ENCODE data around the gene PFDN2. TPM values are rescaled to one million over a fixed set of nuclear protein-coding genes. Genes with fewer than 3 reads are reported as not detected.
A peak's percentile ranks its signal among the peaks of the same experiment; 100 is the strongest.

Gene PFDN2, protein sequence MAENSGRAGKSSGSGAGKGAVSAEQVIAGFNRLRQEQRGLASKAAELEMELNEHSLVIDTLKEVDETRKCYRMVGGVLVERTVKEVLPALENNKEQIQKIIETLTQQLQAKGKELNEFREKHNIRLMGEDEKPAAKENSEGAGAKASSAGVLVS
- total RNA-seq (2021; ENCODE audit: unreplicated experiment) (98.6 TPM), Bru-seq, nascent RNA (percentile 89 among the genes with signal in this experiment), BruChase-seq, experiment 1, labeled RNA remaining after a 2-hour chase (percentile 86 among the genes with signal in this experiment), BruChase-seq, experiment 2, labeled RNA remaining after a 6-hour chase (percentile 90 among the genes with signal in this experiment)
- polyA plus RNA-seq (2012; ENCODE audit: insufficient read length), result 161 TPM
- long read RNA-seq, transcript PFDN2-201 (4 exons, 677 nt), result major isoform, 72 of 87 reads
- long read RNA-seq, partial matches to known transcripts, result 9 of 87 reads
- long read RNA-seq, other reads (novel, unspliced or antisense), result 4 of 87 reads

DNA sequence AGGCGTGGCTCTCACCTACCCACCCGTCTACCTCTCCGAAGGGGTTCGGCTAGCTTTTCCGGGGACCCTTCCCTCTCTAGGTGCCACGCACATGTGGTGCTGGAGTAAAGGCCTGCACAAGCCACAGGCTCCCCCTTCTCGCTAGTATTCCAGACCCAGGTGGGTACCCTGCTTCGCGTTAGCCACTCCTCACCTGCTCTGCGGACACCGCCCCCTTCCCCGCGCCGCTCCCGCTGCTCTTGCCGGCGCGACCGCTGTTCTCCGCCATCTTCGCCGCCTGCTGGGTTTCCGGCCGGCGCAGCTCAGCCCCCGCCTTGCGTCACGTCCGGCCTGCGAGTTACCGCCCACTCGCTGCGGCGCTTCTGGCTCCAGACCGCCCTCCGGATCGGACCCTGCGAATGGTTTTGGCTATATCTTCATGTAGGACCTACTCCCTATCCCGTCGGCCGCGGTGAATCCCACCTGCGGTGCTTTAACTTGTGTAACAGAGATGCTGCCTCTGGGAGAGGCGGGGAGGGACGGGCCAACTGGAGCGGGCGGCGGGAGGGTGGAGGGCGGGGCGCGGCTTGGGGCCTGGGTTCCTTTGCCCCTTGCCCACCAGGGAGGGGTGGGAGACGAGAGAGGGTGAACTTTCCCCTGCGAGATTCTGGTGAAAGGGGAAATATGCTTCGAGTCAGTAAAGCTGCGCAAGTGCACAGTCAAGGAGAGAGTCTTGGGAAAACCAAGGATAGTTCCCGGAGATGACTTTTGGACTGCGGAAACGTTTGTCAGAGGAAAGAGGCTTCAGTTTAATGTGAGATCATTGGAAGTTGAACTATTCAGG lies at the start of gene PFDN2, which contains the start of gene NIT1:
Gene PFDN2 (minus strand): TSS at position 279 of the 823 bp plus-strand sequence. CDS start 11 bp downstream, at position 268.
Gene NIT1 (plus strand): TSS at position 347 of the 823 bp plus-strand sequence. CDS start 72 bp downstream, at position 419.
- peak within 1 kb of the TSS; percentile 100 for H3K4me3 ChIP-seq (ENCODE audit: low read depth in 2 of 2, low read length in 2 of 2)
- peak; percentile 92 for ATAC-seq
- no peaks in the 10 kb centered on the region for H3K9me3 ChIP-seq (ENCODE audit: control insufficient read depth, insufficient read depth, low read depth, low read length)
- DNase-seq (ENCODE audit: low read depth, low spot score), result no peak
- H3K36me3 ChIP-seq (ENCODE audit: control insufficient read depth, insufficient read depth, low read length), result peaks cover 19% of the 10 kb centered on the region
- CTCF ChIA-PET, result no interaction called here
- no peaks in the 10 kb centered on the region for H3K27me3 ChIP-seq (ENCODE audit: control insufficient read depth, insufficient read depth, low read length)
- peaks cover 36% of the 10 kb centered on the region for H3K4me1 ChIP-seq (ENCODE audit: control insufficient read depth, insufficient read depth, low read length)
- in situ Hi-C loops (cut with HindIII; ENCODE audit: low pct_unique_long_range_greater_than_20kb, low sequenced_read_pairs), result no loop called here
- intact Hi-C loops (cut with micrococcal nuclease; ENCODE audit: unreplicated experiment), result no loop called here
- BruUV-seq (replicated peaks), result no TSS peak
- POLR2A ChIA-PET, result interaction anchor here (0.7 to 1.5 kb wide), 4 partner anchors 15 to 36 kb away, joined by 4 to 11 read pairs (median 8); partner anchors contain the start of genes DEDD and UFC1
- peak; percentile 81; the same call in 1 of the 2 replicates for TF ChIP-seq SIN3A (IDR thresholded peaks at IDR 0.05; ENCODE audit: borderline replicate concordance, insufficient read depth, low read depth, low read length)
- TF ChIP-seq, protein P1, sequence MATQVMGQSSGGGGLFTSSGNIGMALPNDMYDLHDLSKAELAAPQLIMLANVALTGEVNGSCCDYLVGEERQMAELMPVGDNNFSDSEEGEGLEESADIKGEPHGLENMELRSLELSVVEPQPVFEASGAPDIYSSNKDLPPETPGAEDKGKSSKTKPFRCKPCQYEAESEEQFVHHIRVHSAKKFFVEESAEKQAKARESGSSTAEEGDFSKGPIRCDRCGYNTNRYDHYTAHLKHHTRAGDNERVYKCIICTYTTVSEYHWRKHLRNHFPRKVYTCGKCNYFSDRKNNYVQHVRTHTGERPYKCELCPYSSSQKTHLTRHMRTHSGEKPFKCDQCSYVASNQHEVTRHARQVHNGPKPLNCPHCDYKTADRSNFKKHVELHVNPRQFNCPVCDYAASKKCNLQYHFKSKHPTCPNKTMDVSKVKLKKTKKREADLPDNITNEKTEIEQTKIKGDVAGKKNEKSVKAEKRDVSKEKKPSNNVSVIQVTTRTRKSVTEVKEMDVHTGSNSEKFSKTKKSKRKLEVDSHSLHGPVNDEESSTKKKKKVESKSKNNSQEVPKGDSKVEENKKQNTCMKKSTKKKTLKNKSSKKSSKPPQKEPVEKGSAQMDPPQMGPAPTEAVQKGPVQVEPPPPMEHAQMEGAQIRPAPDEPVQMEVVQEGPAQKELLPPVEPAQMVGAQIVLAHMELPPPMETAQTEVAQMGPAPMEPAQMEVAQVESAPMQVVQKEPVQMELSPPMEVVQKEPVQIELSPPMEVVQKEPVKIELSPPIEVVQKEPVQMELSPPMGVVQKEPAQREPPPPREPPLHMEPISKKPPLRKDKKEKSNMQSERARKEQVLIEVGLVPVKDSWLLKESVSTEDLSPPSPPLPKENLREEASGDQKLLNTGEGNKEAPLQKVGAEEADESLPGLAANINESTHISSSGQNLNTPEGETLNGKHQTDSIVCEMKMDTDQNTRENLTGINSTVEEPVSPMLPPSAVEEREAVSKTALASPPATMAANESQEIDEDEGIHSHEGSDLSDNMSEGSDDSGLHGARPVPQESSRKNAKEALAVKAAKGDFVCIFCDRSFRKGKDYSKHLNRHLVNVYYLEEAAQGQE (IDR thresholded peaks at IDR 0.05; ENCODE audit: insufficient read depth in 1 of 2, low read depth in 2 of 2, low read length in 1 of 2), result peak in 1 of 2 experiments; percentile 45; a peak in 1 of 4 replicates
- no peak for TF ChIP-seq TCF7L2 (IDR thresholded peaks at IDR 0.05; ENCODE audit: low read depth, low read length)
- TF ChIP-seq, protein P2, sequence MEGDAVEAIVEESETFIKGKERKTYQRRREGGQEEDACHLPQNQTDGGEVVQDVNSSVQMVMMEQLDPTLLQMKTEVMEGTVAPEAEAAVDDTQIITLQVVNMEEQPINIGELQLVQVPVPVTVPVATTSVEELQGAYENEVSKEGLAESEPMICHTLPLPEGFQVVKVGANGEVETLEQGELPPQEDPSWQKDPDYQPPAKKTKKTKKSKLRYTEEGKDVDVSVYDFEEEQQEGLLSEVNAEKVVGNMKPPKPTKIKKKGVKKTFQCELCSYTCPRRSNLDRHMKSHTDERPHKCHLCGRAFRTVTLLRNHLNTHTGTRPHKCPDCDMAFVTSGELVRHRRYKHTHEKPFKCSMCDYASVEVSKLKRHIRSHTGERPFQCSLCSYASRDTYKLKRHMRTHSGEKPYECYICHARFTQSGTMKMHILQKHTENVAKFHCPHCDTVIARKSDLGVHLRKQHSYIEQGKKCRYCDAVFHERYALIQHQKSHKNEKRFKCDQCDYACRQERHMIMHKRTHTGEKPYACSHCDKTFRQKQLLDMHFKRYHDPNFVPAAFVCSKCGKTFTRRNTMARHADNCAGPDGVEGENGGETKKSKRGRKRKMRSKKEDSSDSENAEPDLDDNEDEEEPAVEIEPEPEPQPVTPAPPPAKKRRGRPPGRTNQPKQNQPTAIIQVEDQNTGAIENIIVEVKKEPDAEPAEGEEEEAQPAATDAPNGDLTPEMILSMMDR (IDR thresholded peaks at IDR 0.05), result no peak
- peak; percentile 82 for TF ChIP-seq POLR2AphosphoS5 (IDR thresholded peaks at IDR 0.05; ENCODE audit: low read depth, low read length)
- H3K27ac ChIP-seq (ENCODE audit: low read length), result peak within 1 kb of the TSS; percentile 98

DNA sequence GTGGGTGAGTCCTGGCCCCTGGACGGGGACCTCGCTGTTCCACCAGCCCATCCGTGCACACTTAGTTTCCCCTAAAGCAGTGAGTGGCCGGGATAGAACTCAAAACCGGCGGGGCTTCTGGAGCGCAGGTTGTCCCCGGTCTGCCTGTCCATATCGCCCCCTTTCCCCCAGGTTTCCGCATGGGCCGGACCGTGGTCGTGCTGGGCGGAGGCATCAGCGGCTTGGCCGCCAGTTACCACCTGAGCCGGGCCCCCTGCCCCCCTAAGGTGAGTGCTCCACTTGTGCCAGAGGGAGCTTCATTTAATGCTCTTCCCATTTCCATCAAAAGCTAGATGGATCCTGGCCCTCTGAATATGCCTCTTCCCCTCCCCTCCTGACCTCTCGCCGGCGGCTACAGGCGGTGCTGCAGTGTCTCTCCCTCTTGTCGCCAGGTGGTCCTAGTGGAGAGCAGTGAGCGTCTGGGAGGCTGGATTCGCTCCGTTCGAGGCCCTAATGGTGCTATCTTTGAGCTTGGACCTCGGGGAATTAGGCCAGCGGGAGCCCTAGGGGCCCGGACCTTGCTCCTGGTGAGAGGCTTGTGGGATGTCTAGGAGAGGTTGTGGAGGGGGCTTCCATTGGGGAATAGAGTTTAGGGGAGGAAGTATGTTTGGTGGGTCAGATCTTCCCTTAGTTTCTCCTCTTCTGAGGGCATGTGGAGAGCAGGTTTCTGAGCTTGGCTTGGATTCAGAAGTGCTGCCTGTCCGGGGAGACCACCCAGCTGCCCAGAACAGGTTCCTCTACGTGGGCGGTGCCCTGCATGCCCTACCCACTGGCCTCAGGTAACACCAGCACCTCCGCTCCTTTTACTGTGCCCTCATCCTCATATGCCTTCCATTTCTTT lies 49.1 kb upstream of the PFDN2 start:
- TF ChIP-seq, protein P1 (IDR thresholded peaks at IDR 0.05; ENCODE audit: insufficient read depth in 1 of 2, low read depth in 2 of 2, low read length in 1 of 2), result no peak
- no peak for TF ChIP-seq TCF7L2 (IDR thresholded peaks at IDR 0.05; ENCODE audit: low read depth, low read length)
- no peak for TF ChIP-seq SIN3A (IDR thresholded peaks at IDR 0.05; ENCODE audit: borderline replicate concordance, insufficient read depth, low read depth, low read length)
- TF ChIP-seq POLR2AphosphoS5 (IDR thresholded peaks at IDR 0.05; ENCODE audit: low read depth, low read length), result no peak
- TF ChIP-seq, protein P2 (IDR thresholded peaks at IDR 0.05), result no peak
- no peak; the same call in 1 of the 2 replicates for ATAC-seq
- in situ Hi-C loops (cut with HindIII; ENCODE audit: low pct_unique_long_range_greater_than_20kb, low sequenced_read_pairs) (no loop called here), intact Hi-C loops (cut with micrococcal nuclease; ENCODE audit: unreplicated experiment) (no loop called here)
- no peak for DNase-seq (ENCODE audit: low read depth, low spot score)
- Histone ChIP-seq H3K4me1 (ENCODE audit: control insufficient read depth, insufficient read depth, low read length) (peaks cover 16% of the 10 kb centered on the region), H3K36me3 (ENCODE audit: control insufficient read depth, insufficient read depth, low read length) (peaks cover 8% of the 10 kb centered on the region), H3K9me3 (ENCODE audit: control insufficient read depth, insufficient read depth, low read depth, low read length) (no peaks in the 10 kb centered on the region), H3K4me3 (ENCODE audit: low read depth in 2 of 2, low read length in 2 of 2) (peak overlapping the region; percentile 83 to 88), H3K27ac (ENCODE audit: low read length) (peak overlapping the region; percentile 89), H3K27me3 (ENCODE audit: control insufficient read depth, insufficient read depth, low read length) (no peaks in the 10 kb centered on the region)
- ChIA-PET CTCF (interaction anchor here (0.7 kb wide), 1 partner anchor 152 kb away, joined by 11 read pairs; no protein-coding TSS in a partner anchor), POLR2A (interaction anchor here (0.6 to 1.4 kb wide), 2 partner anchors 13 to 146 kb away, joined by 3 to 5 read pairs; partner anchors contain the start of genes F11R and UFC1)
- BruUV-seq (replicated peaks), result no TSS peak
